UCSD-AML1 (cell line): ENCODE results near the gene ABLIM2.

Source experiments
- DNase-seq: peaks from one replicate; lab custom pipeline; 2025; ENCODE audit not compliant: unreplicated experiment; lab: John Stamatoyannopoulos, UW

ABLIM2 gene

GRCh38 chr4:8073206-8073863, 85.3 kb downstream of the ABLIM2 start:
- no peak for DNase-seq

GRCh38 chr4:8072235-8072968, 86.2 kb downstream of the ABLIM2 start:
- DNase-seq: no peak

GRCh38 chr4:8071766-8072165, 86.8 kb downstream of the ABLIM2 start:
- no peak for DNase-seq

GRCh38 chr4:8070736-8071718, 87.6 kb downstream of the ABLIM2 start:
- DNase-seq: no peak

GRCh38 chr4:8069102-8069752, 89.4 kb downstream of the ABLIM2 start:
- no peak for DNase-seq

- no peak for DNase-seq
Observed at GRCh38 chr4:8067945-8068896, 90.4 kb downstream of the ABLIM2 start.

- no peak for DNase-seq
Observed at GRCh38 chr4:8067274-8067936, 91.2 kb downstream of the ABLIM2 start.

- no peak for DNase-seq
Observed at GRCh38 chr4:8066336-8066931, 92.2 kb downstream of the ABLIM2 start.

- DNase-seq: no peak
Observed at GRCh38 chr4:8063974-8064563, 94.5 kb downstream of the ABLIM2 start.

- DNase-seq: no peak
Observed at GRCh38 chr4:8061573-8061972, 97.0 kb downstream of the ABLIM2 start.

- no peak for DNase-seq
Observed at GRCh38 chr4:8061145-8061544, 97.5 kb downstream of the ABLIM2 start.

GRCh38 chr4:8060632-8061031, 98.0 kb downstream of the ABLIM2 start:
- no peak for DNase-seq

GRCh38 chr4:8058031-8058479, 100.6 kb downstream of the ABLIM2 start:
- no peak for DNase-seq

- no peak for DNase-seq
Observed at GRCh38 chr4:8055206-8055605, 103.4 kb downstream of the ABLIM2 start.

GRCh38 chr4:8053688-8054449, 104.7 kb downstream of the ABLIM2 start:
- no peak for DNase-seq

- DNase-seq: no peak
Observed at GRCh38 chr4:8052160-8052691, 106.4 kb downstream of the ABLIM2 start.

GRCh38 chr4:8051644-8052043, 107.0 kb downstream of the ABLIM2 start:
- no peak for DNase-seq
